Endothelial cell of coronary artery (primary cell): ENCODE results near the gene KLHDC3. TPM values are rescaled to one million over a fixed set of nuclear protein-coding genes. Genes with fewer than 3 reads are reported as not detected.

ENCODE experiments used
- total RNA-seq: library from RNA; depleted of rRNA; stranded (reverse); fragments of >200 nt; gene quantifications from 2 replicates; pipeline ENCODE4 v1.2.3, GENCODE V29; 2014

The KLHDC3 gene
- total RNA-seq, result 83.8 and 110 TPM in 2 replicates

DNA sequence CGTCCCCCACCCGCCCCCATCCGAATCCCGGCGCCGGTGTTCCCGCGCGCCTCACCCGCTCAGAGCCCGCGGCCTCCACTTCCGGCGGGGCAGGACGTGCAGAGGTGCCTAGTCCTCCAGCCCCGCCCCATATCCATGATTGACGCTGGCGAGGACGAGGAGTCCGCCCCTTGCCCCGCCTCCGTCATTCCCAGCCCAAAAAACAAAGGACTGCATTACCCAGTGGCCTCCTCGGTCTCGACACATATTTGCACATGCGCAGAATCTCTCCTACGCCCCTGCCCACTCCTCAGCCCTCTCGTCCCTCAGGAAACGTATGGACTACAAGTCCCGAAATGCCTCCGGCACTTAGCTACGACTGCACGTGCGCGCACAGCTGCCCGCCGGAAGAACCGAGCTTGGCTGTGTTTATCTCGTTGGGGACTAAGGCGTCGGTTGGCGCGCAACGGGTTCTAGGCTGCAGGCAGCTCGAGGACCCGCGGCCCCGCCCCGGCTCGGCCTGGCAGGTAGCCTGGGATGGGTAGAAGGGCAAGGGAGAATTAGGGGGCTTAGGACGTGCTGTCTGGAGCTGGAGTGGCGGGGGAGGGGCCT, at the start of gene KLHDC3, which contains the start of gene MEA1:
Gene KLHDC3, plus strand, starts transcription at position 407 of the 591 bp plus-strand sequence. CDS start 2,944 bp downstream, outside the sequence.
Gene MEA1, minus strand, starts transcription at position 104 of the 591 bp plus-strand sequence. CDS start 133 bp downstream, outside the sequence.

GRCh38 chr6:42978839-42979522, 35.1 kb upstream of the KLHDC3 start, which contains the start of gene PEX6:
Gene PEX6 (minus strand): TSS chr6:42979181. CDS start chr6:42979150, 31 bp downstream.

GRCh38 chr6:42984001-42984923, 29.8 kb upstream of the KLHDC3 start, which contains the start of gene PPP2R5D:
Gene PPP2R5D (plus strand): TSS chr6:42984570. CDS start chr6:42984678, 108 bp downstream.

GRCh38 chr6:43021270-43022047, 7.4 kb downstream of the KLHDC3 start, which contains the start of gene RRP36:
Gene RRP36 (plus strand): TSS chr6:43021623. CDS start chr6:43021655, 32 bp downstream.

GRCh38 chr6:43053545-43054205, 39.6 kb downstream of the KLHDC3 start, which contains the start of gene CUL7:
Gene CUL7 (minus strand): TSS chr6:43053851. CDS start chr6:43052788, 1,063 bp downstream.

DNA sequence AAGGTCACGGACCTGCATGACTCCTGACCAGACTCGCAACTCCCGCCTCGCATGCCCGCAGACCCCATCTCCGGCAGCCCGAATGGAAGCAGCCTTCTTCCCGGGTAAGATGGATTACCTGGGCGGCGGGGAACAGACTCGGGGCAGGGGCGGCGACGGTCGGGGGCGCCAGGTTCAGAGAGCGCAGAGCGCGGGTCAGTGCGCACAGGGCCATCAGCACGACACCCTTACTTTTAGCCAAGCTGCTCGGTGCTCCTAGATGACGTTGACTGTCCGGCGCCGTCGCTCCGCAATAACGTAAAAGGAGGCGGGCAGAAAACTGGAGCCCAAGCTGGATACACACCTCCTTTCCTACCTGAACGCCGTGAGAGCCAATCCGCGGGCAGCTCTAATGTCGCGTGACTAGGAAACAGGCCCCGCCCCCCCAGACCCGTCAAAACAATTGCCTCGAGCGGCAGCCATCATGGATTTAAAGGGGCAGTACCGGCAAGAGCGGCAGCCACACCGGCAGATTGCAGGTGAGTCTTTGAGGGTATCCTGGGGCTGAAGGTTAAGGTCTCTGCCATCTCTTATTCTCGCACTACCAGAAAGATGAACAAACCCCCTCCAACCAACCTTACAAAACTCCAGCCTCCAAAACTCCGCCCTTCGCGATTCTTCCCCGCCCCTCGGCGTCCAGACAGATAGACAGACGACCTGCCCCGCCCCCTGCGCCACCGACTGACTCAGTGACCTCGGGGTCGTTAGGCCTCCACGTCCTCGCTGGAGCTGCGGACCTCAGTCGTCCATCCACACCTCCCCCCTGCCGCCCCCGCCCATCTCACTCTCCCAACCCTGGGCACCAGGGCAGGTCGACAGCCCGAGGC, 45.4 kb downstream of the KLHDC3 start, which contains the start of the genes KLC4 and MRPL2:
Gene KLC4, plus strand, starts transcription at position 464 of the 866 bp plus-strand sequence. CDS start 1,705 bp downstream, outside the sequence.
Gene MRPL2, minus strand, starts transcription at position 267 of the 866 bp plus-strand sequence. Its CDS starts 53 bp downstream, at position 214.

Other genes with a start within 250 kb of the KLHDC3 start
- gene BICRAL, start 232.2 kb upstream of the KLHDC3 start, total RNA-seq, result 2.3 and 3.4 TPM in 2 replicates
- gene RPL7L1, start 134.6 kb upstream of the KLHDC3 start, total RNA-seq, result 96.0 and 109 TPM in 2 replicates
- gene PTCRA, start 98.2 kb upstream of the KLHDC3 start, total RNA-seq, result not detected in 2 replicates
- gene CNPY3, start 84.8 kb upstream of the KLHDC3 start, total RNA-seq, result 20.7 and 35.7 TPM in 2 replicates
- 0.09 TPM in 1 of 2 replicates, not detected in the other for gene GNMT, start 53.5 kb upstream of the KLHDC3 start, total RNA-seq
- 27.7 and 48.2 TPM in 2 replicates for gene PEX6, start 35.1 kb upstream of the KLHDC3 start, total RNA-seq
- gene PPP2R5D, start 29.7 kb upstream of the KLHDC3 start, total RNA-seq, result 35.8 and 38.1 TPM in 2 replicates
- 50.9 and 54.4 TPM in 2 replicates for gene MEA1, start 303 bp upstream of the KLHDC3 start, total RNA-seq
- 77.2 and 100.0 TPM in 2 replicates for gene RRP36, start 7.4 kb downstream of the KLHDC3 start, total RNA-seq
- gene CUL7, start 39.6 kb downstream of the KLHDC3 start, total RNA-seq, result 21.1 and 34.3 TPM in 2 replicates
- 18.5 and 21.6 TPM in 2 replicates for gene MRPL2, start 45.2 kb downstream of the KLHDC3 start, total RNA-seq
- gene KLC4, start 45.4 kb downstream of the KLHDC3 start, total RNA-seq, result 13.4 and 17.2 TPM in 2 replicates
- 15.3 and 24.6 TPM in 2 replicates for gene PTK7, start 62.1 kb downstream of the KLHDC3 start, total RNA-seq
- gene SRF, start 157.0 kb downstream of the KLHDC3 start, total RNA-seq, result 15.7 and 17.7 TPM in 2 replicates
- 19.7 and 30.1 TPM in 2 replicates for gene CUL9, start 167.9 kb downstream of the KLHDC3 start, total RNA-seq
- gene DNPH1, start 215.2 kb downstream of the KLHDC3 start, total RNA-seq, result 32.0 and 54.7 TPM in 2 replicates
- under 0.01 and 0.09 TPM in 2 replicates for gene TTBK1, start 229.2 kb downstream of the KLHDC3 start, total RNA-seq